Transverse colon (tissue), 4 donors: ENCODE data around the gene AJUBA. TPM values are rescaled to one million over a fixed set of nuclear protein-coding genes. Genes with fewer than 3 reads are reported as not detected.

Source experiments
- DNase-seq: peaks from one replicate; pipeline ENCODE4 v3.0.0-alpha.2; 2019
- H3K27ac ChIP-seq, 4 donors: fragments of 200-600 bp; sonication (generic); 2 replicates each; pipeline ENCODE4 v1.5.1; 2016 to 2018; ENCODE audit warnings: inconsistent platforms in 4 of 4
- H3K27me3 ChIP-seq: fragments of 200-600 bp; sonication (generic); 2 replicates; pipeline ENCODE4 v1.5.1; 2017; ENCODE audit warnings: inconsistent platforms
- H3K36me3 ChIP-seq, 4 donors: fragments of 200-600 bp; sonication (generic); 2 replicates each; pipeline ENCODE4 v1.5.1; 2017 to 2019; ENCODE audit warnings: inconsistent platforms in 4 of 4
- H3K4me1 ChIP-seq, 4 donors: fragments of 200-600 bp; sonication (generic); 2 replicates each; pipeline ENCODE4 v1.5.1; 2017 to 2020; ENCODE audit warnings: inconsistent platforms in 4 of 4
- H3K4me3 ChIP-seq, 4 donors: fragments of 200-600 bp; sonication (generic); 1 replicate in 1 of 4; 2 replicates in 3 of 4; pipeline versions ENCODE4 v1.5.1 to v1.6.1; 2017 to 2019; ENCODE audit warnings: inconsistent platforms in 4 of 4
- H3K9me3 ChIP-seq, 2 donors: fragments of 200-600 bp; sonication (generic); 2 replicates each; pipeline ENCODE4 v1.5.1; 2017 to 2019; ENCODE audit warnings: inconsistent platforms in 2 of 2
- EP300 ChIP-seq: sonication (generic); formaldehyde crosslinking; IDR thresholded peaks from one replicate; pipeline ENCODE4 v1.6.1; 2017; ENCODE audit warnings: antibody characterized with exemption, low read depth
- POLR2A ChIP-seq: fragments of 450-650 bp; IDR thresholded peaks from one replicate; pipeline ENCODE4 v1.6.1; 2016; ENCODE audit warnings: antibody characterized with exemption, mild to moderate bottlenecking, moderate library complexity
- POLR2AphosphoS5 ChIP-seq, 3 donors: sonication (generic); formaldehyde crosslinking; IDR thresholded peaks; one replicate each; pipeline ENCODE4 v1.6.1; 2016; ENCODE audit warnings: antibody characterized with exemption in 3 of 3
- whole genome bisulfite sequencing, 2 donors: methylation state at CpG; one replicate each; pipeline ENCODE4 v1.1.5; 2018; ENCODE audit warnings: low coverage in 1 of 2; 5-methylcytosine and 5-hydroxymethylcytosine counted together
- in situ Hi-C, 4 donors: fragments of 200-750 bp; cut with MboI; loops; one replicate each; pipeline versions ENCODE4 v1.15.0 to v1.15.1; 2017; ENCODE audit warnings: low sequenced_read_pairs in 3 of 4, low pct_ligation_motif_present in 1 of 4, low pct_unique_long_range_greater_than_20kb in 1 of 4
- intact Hi-C: fragments of 100-400 bp; cut with DNase I; formaldehyde crosslinking; loops from one replicate; pipeline ENCODE4 v1.15.1; 2023; ENCODE audit warnings: low total_unique reads
- total RNA-seq, 4 donors: library from RNA; depleted of rRNA; stranded (reverse); fragments of >200 nt; gene quantifications; one replicate each; pipeline ENCODE4 v1.1.0, GENCODE V29; 2016
- TF ChIP-seq, protein P1 (sequence below), 5 experiments: fragments of 200-600 bp in 3 of 5; fragments of 450-650 bp in 2 of 5; sonication (generic) in 3 of 5; IDR thresholded peaks; 1 replicate in 2 of 5; 2 replicates in 3 of 5; pipeline ENCODE4 v1.5.1; 2016 to 2017; ENCODE audit warnings: antibody characterized with exemption in 5 of 5, inconsistent platforms in 3 of 5, mild to moderate bottlenecking in 2 of 5, moderate library complexity in 1 of 5

The AJUBA gene
- total RNA-seq, 4 donors from 2014 or later = 1.8 to 5.2 (median 3.7) TPM; not detected in 1

DNA sequence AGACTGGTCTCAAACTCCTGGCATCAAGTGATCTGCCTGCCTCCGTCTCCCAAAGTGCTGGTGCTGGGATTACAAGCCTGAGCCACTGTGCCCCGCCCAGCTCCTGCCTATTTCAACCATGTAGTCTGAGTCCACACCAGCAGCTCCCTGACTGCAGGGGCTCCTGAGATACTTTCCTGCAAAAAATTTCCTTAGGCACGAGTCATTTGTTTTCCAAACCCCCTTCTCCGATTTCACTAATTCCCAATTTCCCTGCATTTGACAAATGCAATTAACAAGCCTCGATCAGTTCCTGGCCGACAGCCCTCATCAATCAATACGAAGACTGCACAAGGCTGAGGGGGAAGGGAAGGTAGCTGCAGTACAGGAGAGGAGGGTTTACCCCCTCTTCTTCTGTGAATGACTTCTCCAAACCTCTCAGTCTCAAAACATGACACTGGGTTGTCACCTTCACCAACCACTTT, 42.3 kb upstream of the AJUBA start:
- 67 to 71% methylated on average over 5 to 7 of the region's 7 CpGs for WGBS, 2 donors
- H3K27me3 ChIP-seq = no peaks in the 10 kb centered on the region
- no peak overlapping the region for H3K27ac ChIP-seq
- TF ChIP-seq EP300 = no peak
- no peak for TF ChIP-seq POLR2AphosphoS5 (IDR thresholded peaks at IDR 0.05)
- TF ChIP-seq, protein P1, sequence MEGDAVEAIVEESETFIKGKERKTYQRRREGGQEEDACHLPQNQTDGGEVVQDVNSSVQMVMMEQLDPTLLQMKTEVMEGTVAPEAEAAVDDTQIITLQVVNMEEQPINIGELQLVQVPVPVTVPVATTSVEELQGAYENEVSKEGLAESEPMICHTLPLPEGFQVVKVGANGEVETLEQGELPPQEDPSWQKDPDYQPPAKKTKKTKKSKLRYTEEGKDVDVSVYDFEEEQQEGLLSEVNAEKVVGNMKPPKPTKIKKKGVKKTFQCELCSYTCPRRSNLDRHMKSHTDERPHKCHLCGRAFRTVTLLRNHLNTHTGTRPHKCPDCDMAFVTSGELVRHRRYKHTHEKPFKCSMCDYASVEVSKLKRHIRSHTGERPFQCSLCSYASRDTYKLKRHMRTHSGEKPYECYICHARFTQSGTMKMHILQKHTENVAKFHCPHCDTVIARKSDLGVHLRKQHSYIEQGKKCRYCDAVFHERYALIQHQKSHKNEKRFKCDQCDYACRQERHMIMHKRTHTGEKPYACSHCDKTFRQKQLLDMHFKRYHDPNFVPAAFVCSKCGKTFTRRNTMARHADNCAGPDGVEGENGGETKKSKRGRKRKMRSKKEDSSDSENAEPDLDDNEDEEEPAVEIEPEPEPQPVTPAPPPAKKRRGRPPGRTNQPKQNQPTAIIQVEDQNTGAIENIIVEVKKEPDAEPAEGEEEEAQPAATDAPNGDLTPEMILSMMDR (IDR thresholded peaks at IDR 0.05) = no peak
- TF ChIP-seq POLR2A = no peak
- no peak for DNase-seq
- peaks cover 0 to 34% (median 7%) of the 10 kb centered on the region in 4 donors for H3K36me3 ChIP-seq
- peaks cover 0 to 14% (median 0%) of the 10 kb centered on the region in 4 donors for H3K4me1 ChIP-seq
- in situ Hi-C loops = no loop called here
- H3K9me3 ChIP-seq = no peaks in the 10 kb centered on the region
- intact Hi-C loops = no loop called here
- no peak overlapping the region for H3K4me3 ChIP-seq

DNA sequence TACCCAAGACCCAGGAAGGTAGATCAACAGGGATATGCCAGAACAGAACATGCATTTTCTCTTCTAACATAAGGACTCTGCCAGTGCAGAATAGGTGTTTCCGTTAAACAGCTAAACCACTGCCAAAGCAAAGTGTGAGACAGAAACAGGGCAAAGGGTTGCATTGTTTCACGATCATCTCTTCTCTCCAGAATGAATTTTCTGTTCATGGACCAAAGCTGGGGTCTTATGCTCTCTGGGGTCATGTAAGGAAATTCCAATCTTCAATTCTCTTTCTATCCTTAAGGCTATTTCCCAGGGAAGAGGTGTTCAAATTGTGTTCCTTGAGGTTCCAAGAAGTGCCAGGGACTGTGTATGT, 41.4 kb upstream of the AJUBA start:
- H3K4me3 ChIP-seq = no peak overlapping the region
- no peak for TF ChIP-seq EP300
- no peak for TF ChIP-seq POLR2AphosphoS5 (IDR thresholded peaks at IDR 0.05)
- TF ChIP-seq, protein P1 (IDR thresholded peaks at IDR 0.05) = no peak
- TF ChIP-seq POLR2A = no peak
- no peaks in the 10 kb centered on the region for H3K27me3 ChIP-seq
- DNase-seq = no peak
- H3K4me1 ChIP-seq = peaks cover 0 to 7% (median 0%) of the 10 kb centered on the region in 4 donors
- intact Hi-C loops (no loop called here), in situ Hi-C loops (no loop called here)
- WGBS, 2 donors = 95% methylated on average over 2 of the region's 2 CpGs; no CpG with 5 or more reads in 1 of the 2 donors
- peaks cover 0 to 28% (median 3%) of the 10 kb centered on the region in 4 donors for H3K36me3 ChIP-seq
- no peak overlapping the region for H3K27ac ChIP-seq
- no peaks in the 10 kb centered on the region for H3K9me3 ChIP-seq

DNA sequence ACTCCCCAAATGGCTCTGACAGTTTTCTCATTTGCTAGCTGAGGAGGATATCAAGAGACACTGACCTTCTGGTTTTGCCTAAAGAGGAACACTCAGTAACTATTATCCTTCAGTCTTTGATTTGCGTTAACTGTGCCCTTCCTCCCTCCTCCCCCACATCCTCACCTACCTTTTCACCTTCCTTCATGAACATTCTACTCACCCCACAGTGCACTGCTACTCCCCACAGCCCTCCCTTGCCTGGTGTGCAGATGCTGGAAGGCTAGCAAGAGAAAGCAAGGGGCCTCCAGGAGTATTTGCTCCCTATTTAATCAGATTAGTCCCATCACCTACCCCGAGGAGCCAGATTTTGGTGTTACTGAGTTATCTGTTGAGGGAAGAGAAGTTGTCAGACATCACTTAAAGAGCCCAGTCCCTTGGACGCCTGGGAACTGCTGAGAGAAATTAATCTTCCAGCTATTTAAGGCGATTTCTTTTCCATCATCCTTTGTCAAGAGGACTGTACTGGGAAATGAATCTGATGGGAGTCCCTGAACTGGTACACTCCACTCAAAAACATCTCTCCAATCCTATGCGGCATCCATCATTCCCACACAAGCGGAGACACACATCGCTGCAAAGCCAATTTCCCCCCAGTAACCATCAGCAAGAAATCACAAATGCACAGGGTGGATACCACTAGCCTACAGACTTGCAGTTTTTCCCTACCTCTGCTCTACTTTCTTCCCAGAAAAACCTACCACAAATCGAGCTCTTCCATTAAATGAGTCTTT, 40.9 kb upstream of the AJUBA start:
- intact Hi-C loops = no loop called here
- H3K36me3 ChIP-seq = peaks cover 0 to 25% (median 3%) of the 10 kb centered on the region in 4 donors
- in situ Hi-C loops = no loop called here
- no peak for DNase-seq
- H3K27ac ChIP-seq = no peak overlapping the region
- no peaks in the 10 kb centered on the region for H3K9me3 ChIP-seq
- H3K4me3 ChIP-seq = no peak overlapping the region
- H3K4me1 ChIP-seq = peaks cover 0 to under 1% (median 0%) of the 10 kb centered on the region in 4 donors
- TF ChIP-seq EP300 (no peak), POLR2AphosphoS5 (IDR thresholded peaks at IDR 0.05) (no peak), POLR2A (no peak)
- TF ChIP-seq, protein P1 (IDR thresholded peaks at IDR 0.05) = no peak
- 88 to 91% methylated on average over 6 to 8 of the region's 8 CpGs for WGBS, 2 donors
- no peaks in the 10 kb centered on the region for H3K27me3 ChIP-seq

DNA sequence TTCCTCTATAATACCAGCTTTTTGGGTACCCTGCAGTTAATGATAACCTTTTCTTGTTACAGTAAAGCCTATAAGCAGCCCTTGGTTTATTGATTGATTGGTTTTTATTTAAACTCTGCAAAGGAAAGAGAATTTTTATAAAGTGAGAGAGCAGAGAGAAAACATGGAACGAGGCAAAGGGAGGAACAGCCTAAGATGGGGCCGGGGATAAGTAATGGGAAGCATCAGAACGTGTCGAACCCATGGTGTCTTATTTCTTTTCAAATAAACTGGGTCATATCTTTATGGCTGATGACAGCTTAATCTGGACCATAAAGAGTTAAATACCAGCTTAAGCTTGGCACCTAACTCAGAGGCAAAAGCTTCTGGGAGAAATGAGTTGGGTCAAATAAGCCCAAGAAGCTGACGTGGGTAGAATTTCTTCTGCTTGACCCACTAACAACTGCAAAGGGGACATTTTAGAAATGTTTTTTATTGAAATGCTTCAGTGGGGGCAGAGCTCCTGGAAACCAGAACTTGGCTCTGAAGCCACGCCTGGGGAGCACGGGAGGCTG, 39.6 kb upstream of the AJUBA start:
- in situ Hi-C loops = no loop called here
- intact Hi-C loops = no loop called here
- no peak overlapping the region for H3K27ac ChIP-seq
- 76 to 82% methylated on average over 7 of the region's 7 CpGs for WGBS, 2 donors
- TF ChIP-seq EP300 = no peak
- no peak for TF ChIP-seq POLR2AphosphoS5 (IDR thresholded peaks at IDR 0.05)
- TF ChIP-seq, protein P1 (IDR thresholded peaks at IDR 0.05) = no peak
- no peak for TF ChIP-seq POLR2A
- no peak overlapping the region for H3K4me3 ChIP-seq
- no peaks in the 10 kb centered on the region for H3K4me1 ChIP-seq
- peaks cover 0 to 17% (median 3%) of the 10 kb centered on the region in 4 donors for H3K36me3 ChIP-seq
- no peaks in the 10 kb centered on the region for H3K9me3 ChIP-seq
- DNase-seq = no peak
- no peaks in the 10 kb centered on the region for H3K27me3 ChIP-seq
